NCI-H1417 (cell line): ENCODE data around the gene GCNT2.
"Not testable (repeated sequence)": the region's sequence is repeated elsewhere in the genome, so short reads cannot be mapped to it uniquely, and the experiment has no call there.

Source experiments
- DNase-seq, 3 experiments: peaks; one replicate each; lab custom pipeline; 2025; lab: John Stamatoyannopoulos, UW

Gene GCNT2

DNA sequence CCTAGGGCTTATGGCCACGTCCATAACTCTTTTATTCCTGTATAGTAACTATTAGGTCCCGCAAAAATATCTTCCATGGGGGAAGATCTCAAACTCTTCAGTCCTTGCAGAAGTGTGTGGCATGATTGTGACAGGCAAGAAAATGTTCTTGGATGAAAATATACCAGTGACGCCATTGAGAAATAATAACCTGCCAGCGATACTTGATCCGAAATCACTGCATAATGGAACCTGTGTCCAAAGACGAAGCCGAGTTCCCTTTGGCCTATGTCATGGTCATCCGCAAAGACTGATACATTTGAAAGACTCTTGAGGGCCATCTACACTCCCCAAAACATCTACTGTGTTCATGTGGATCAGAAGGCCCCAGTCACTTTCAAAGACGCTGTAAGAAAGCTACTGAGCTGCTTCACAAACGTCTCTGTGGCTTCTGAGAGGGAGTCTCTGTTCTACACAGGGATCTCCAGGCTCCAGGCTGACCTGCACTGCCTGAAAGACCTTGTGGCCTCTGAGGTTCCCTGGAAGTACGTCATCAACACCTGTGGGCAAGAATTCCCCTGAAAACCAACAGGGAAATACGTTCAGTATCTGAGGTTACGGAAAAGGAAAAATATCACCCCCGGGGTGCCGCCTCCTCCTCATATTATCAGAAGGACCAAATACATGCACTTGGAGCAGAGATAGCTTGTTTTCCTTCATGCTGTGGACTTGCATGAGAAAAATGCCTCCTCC lies 6.9 kb upstream of the GCNT2 start:
- no peak for DNase-seq

DNA sequence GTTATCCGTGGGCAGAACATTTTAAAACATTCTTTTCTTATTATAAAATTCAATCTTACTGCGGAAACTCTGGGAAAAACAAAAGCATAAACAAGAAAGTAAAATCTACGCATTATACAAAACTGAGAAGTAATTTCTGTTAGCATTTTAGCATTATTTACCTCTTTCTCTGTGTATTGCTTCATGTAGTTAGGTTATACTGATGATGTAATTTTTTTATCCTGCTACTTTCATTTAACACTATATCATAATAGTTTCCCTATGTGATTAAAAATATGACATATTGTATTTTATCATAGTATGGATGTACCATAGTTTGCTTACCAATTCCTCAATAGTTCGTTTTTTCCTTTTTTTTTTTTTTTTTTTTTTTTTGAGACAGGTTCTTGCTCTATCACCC lies 4.2 kb upstream of the GCNT2 start:
- no peak for DNase-seq

DNA sequence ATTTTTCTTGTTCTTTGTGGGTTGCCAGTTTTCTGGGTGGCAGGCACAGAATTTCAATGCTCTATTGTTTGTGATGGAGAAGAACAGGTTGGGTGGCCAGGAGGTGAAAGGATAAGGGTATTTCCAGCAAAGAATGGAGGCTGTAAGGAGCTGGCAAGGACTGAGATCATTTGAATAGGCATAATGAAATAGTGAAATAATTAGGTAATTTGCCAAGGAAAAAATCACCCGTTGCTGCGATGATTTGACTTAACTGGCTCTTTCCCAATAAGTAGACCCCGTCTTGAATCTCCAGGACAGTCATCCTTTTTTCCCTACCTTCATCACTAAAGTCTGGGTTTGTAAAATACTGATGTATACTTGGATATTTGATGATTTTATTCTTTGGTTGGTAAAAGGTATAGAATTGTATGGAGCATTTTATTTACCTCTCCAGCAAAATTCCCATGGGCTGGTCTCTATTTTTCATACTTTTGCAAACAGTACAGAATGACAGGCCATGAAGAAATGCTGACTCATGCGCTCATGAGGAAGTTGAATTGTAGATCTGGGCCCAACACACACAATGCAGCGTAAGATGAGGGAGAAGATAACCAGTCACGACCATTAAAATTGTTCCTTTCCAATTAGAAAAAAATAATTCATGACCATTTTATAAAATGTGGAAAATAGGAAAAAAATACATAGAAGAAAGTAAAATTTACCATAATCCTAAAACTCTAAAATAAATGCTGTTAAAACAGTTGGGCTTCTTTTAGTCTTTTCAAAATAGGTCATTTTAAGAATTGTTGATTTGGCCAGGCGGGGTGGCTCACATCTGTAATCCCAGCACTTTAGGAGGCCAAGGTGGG lies 2.4 kb upstream of the GCNT2 start:
- no peak for DNase-seq

GRCh38 chr6:10519408-10519697 lies 1.8 kb upstream of the GCNT2 start:
- not testable (repeated sequence) for DNase-seq

DNA sequence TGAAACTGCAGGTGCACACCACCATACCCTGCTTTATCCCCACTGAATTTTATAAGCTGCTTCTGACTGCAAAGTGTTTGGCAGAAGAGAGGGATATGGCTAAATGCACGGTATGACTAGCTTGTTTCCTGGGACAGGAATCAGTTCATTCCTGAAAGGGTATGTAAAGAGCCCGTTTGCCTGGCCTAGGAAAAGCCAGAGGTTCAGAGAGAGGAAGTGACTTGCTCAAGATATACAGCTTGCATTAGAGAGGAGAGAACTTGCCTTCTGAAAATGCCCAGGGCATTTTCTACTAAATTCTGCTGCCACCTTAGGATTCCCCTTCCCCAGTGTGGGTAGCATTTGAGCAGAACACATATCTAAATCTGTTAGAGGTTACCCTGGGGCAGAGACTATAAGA lies 683 bp upstream of the GCNT2 start:
- no peak for DNase-seq

DNA sequence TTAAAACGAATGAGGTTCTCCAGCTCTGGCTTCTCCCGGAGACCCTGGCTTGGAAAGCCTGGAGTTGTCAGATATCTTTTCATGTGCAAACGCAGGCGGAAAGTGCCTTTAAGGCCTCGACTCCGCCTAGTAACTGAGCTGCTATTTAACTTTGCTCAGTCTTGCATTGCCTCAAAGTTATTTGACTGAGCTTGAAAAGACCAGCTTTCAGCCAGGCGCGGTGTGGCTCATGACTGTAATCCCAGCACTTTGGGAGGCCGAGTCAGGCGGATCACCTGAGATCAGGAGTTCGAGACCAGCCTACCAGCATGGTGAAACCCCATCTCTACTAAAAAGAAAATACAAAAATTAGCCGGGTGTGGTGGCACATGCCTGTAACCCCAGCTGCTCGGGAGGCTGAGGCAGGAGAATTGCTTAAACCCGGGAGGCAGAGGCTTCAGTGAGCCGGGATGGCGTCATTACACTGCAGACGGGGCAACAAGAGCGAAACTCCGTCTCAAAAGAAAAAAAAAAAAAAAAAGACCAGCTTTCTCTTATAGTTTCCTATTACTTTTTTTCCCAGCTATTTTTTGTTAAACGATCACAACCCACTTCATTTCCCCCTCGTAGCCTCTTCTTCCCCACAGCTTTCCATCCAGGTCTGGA lies 1.9 kb downstream of the GCNT2 start:
- DNase-seq: no peak

- DNase-seq: no peak
Observed at GRCh38 chr6:10526156-10526555, 5.0 kb downstream of the GCNT2 start.

- peak in 2 of 3 experiments; percentile 54 to 72 for DNase-seq
Observed at GRCh38 chr6:10528158-10528981, 7.2 kb downstream of the GCNT2 start.

- DNase-seq: no peak
Observed at GRCh38 chr6:10529231-10529801, 8.2 kb downstream of the GCNT2 start.

DNA sequence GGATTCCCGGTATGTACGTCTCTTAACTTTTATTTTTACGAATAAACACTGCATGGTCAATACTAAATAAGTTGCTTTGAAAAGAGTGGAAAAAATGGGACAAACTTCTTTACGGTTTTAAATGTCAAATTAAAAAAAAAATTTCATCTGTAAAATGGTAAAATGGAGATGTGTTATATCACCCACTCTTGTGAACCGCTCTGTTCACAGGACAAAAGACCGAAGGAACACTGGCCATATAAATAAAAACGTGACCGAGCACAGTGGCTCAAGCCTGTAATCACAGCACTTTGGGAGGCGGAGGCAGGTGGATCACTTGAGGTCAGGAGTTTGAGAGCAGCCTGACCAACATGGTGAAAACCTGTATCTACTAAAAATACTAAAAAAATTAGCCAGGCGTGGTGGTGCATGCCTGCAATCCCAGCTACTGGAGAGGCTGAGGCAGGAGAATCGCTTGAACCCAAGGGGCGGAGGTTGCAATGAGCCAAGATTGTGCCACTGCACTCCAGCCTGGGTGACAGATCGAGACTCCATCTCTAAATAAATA lies 8.8 kb downstream of the GCNT2 start:
- DNase-seq: not testable (repeated sequence)

- no peak for DNase-seq
Observed at GRCh38 chr6:10531503-10531902, 10.4 kb downstream of the GCNT2 start.

DNA sequence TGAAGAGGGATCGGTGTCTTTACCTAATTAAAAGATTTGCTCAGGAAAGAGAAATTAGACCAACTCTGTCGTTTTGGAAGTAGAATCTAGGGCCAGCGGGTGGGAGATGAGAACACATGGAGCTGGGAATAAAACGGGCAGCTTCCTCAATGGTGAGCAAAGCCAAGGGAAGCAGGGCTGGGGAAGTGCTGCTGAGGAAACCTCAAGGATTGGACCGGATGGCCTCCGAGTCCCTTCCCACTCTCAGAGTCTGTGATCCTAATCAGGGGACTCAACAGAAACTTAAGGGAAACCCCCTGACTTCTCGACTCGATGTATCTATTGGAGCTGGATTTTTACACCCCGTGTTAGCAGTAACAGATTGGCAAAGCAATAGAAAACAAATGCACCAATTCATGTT lies 10.8 kb downstream of the GCNT2 start:
- no peak for DNase-seq

DNA sequence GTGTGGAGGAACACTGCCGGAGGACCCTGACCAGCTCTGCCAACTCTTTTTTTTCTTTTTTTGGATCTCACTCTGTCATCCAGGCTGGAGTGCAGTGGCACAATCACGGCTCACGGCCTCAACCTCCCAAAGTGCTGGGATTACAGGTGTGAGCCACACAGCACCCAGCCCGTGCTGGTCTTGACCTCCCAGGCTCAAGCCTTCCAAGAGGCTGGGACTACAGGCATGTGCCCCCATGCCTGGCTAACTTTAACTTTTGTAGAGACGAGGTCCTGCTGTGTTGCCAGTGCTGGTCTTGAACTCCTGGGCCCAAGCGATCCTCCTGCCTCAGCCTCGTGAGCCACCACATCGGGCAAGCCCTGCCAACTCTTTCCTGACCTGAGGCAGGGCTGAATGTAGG lies 11.2 kb downstream of the GCNT2 start:
- no peak for DNase-seq

DNA sequence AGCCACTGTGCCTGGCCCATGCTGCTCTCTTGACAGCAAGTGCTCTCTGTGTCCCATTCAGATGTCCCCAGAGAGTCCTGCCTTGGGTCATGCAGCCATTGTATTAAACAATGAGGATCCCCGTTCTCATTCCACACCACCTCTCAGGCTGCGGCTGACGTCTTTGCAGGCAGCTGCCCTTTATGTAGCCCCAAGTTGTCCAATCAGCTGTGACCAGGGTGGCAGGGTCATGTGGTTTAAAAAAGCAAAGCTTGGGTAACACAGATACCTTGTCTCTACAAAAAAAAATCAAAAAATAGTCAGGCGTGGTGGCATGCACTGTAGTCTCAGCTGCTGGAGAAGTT lies 13.2 kb downstream of the GCNT2 start:
- no peak for DNase-seq

GRCh38 chr6:10535193-10535592 lies 14.0 kb downstream of the GCNT2 start:
- DNase-seq: no peak

- DNase-seq: no peak
Observed at GRCh38 chr6:10537726-10538125, 16.6 kb downstream of the GCNT2 start.

DNA sequence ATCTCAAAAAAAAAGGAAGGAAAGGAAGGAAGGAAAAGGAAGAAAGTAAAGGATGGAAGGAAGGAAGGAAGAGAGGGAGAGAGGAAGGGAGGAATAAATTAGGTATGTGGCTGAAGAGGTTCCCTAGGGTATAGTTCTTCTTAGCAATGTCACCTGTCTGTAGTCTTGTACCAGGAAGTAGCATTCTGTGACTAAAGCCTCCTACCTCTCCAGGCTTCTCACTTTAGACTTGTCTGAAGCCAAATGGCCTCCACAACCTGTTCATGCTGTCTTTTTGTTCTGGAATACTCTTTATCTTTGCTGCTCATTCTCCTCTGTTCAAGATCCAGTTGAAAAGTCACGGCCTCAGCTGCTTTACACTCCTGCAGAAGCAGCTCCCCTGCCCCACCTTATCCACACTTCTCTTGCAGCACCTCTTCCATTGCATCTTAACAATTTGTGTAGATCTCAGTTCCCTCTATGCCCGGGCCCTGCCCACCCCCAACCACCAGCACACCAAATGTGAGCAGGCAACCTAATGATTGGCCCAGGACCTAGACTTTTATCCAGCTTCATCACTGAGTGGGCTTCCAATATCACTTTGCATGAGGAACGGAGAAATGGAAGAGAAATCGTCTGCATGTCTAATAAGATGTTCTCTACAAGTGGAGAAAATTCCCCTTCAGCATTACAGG lies 19.1 kb downstream of the GCNT2 start:
- DNase-seq: no peak

GRCh38 chr6:10541591-10541990 lies 20.4 kb downstream of the GCNT2 start:
- DNase-seq: no peak

GRCh38 chr6:10542213-10542612 lies 21.1 kb downstream of the GCNT2 start:
- no peak for DNase-seq

GRCh38 chr6:10543488-10543887 lies 22.3 kb downstream of the GCNT2 start:
- DNase-seq: no peak

GRCh38 chr6:10545482-10545881 lies 24.3 kb downstream of the GCNT2 start:
- no peak for DNase-seq
